Measurements from ENCODE around the gene DDAH1. TPM values are rescaled to one million over a fixed set of nuclear protein-coding genes. Genes with fewer than 3 reads are reported as not detected.
"Not testable (repeated sequence)": the region's sequence is repeated elsewhere in the genome, so short reads cannot be mapped to it uniquely, and the experiment has no call there.

The DDAH1 gene
- polyA plus RNA-seq, 1 donor from 2014 or later = 42.7 TPM

DNA sequence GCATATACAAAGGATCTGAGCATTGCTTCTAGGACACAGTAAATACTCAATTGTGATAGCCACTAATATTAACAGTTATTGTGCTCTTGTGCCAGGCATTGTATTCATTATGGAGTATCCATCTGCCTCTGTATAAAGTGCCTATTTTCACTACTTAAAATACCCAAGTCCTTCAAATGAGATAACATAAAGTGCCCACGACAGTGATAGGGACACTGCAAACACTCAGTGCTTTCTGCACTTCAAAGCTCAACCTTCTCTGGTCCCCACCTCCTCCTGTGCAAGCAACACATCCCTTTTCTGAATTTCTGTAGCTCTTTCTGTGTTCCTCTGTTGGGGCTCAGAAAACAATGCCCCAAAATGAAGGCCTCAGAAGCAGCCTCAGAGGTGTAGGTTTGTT, 6.6 kb upstream of the DDAH1 start:
- no peaks in the 10 kb centered on the region for H3K9me2 ChIP-seq (ENCODE audit: insufficient read depth, low read length)
- no peak overlapping the region for H3K9ac ChIP-seq (ENCODE audit: low read length)
- no peaks in the 10 kb centered on the region for H3K27me3 ChIP-seq (ENCODE audit: insufficient read depth, low read depth, low read length)
- TF ChIP-seq MXI1 (conservative IDR thresholded peaks at IDR 0.05; ENCODE audit: poor library complexity, severe bottlenecking) (no peak), SMC3 (conservative IDR thresholded peaks at IDR 0.05; ENCODE audit: poor library complexity) (no peak), EZH2 (IDR thresholded peaks at IDR 0.05; ENCODE audit: borderline replicate concordance, insufficient read depth, low read length, poor library complexity, severe bottlenecking) (no peak), RAD21 (conservative IDR thresholded peaks at IDR 0.05) (no peak), POLR2AphosphoS5 (IDR thresholded peaks at IDR 0.05) (no peak), EP300 (conservative IDR thresholded peaks at IDR 0.05; ENCODE audit: poor library complexity, severe bottlenecking) (no peak), TAF1 (IDR thresholded peaks at IDR 0.05; ENCODE audit: low read depth) (no peak)
- TF ChIP-seq, protein P1, sequence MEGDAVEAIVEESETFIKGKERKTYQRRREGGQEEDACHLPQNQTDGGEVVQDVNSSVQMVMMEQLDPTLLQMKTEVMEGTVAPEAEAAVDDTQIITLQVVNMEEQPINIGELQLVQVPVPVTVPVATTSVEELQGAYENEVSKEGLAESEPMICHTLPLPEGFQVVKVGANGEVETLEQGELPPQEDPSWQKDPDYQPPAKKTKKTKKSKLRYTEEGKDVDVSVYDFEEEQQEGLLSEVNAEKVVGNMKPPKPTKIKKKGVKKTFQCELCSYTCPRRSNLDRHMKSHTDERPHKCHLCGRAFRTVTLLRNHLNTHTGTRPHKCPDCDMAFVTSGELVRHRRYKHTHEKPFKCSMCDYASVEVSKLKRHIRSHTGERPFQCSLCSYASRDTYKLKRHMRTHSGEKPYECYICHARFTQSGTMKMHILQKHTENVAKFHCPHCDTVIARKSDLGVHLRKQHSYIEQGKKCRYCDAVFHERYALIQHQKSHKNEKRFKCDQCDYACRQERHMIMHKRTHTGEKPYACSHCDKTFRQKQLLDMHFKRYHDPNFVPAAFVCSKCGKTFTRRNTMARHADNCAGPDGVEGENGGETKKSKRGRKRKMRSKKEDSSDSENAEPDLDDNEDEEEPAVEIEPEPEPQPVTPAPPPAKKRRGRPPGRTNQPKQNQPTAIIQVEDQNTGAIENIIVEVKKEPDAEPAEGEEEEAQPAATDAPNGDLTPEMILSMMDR (IDR thresholded peaks at IDR 0.05; ENCODE audit: poor library complexity, severe bottlenecking) = no peak
- TF ChIP-seq, protein P2, sequence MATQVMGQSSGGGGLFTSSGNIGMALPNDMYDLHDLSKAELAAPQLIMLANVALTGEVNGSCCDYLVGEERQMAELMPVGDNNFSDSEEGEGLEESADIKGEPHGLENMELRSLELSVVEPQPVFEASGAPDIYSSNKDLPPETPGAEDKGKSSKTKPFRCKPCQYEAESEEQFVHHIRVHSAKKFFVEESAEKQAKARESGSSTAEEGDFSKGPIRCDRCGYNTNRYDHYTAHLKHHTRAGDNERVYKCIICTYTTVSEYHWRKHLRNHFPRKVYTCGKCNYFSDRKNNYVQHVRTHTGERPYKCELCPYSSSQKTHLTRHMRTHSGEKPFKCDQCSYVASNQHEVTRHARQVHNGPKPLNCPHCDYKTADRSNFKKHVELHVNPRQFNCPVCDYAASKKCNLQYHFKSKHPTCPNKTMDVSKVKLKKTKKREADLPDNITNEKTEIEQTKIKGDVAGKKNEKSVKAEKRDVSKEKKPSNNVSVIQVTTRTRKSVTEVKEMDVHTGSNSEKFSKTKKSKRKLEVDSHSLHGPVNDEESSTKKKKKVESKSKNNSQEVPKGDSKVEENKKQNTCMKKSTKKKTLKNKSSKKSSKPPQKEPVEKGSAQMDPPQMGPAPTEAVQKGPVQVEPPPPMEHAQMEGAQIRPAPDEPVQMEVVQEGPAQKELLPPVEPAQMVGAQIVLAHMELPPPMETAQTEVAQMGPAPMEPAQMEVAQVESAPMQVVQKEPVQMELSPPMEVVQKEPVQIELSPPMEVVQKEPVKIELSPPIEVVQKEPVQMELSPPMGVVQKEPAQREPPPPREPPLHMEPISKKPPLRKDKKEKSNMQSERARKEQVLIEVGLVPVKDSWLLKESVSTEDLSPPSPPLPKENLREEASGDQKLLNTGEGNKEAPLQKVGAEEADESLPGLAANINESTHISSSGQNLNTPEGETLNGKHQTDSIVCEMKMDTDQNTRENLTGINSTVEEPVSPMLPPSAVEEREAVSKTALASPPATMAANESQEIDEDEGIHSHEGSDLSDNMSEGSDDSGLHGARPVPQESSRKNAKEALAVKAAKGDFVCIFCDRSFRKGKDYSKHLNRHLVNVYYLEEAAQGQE (IDR thresholded peaks at IDR 0.05; ENCODE audit: borderline replicate concordance) = no peak
- H4K20me1 ChIP-seq (ENCODE audit: insufficient read depth) = no peaks in the 10 kb centered on the region
- no peaks in the 10 kb centered on the region for H3K79me2 ChIP-seq (replicated peaks; ENCODE audit: insufficient read depth, low read length)
- H3K4me2 ChIP-seq (ENCODE audit: low read length) = no peak overlapping the region
- no peaks in the 10 kb centered on the region for H3K36me3 ChIP-seq (ENCODE audit: insufficient read depth, low read length)
- no peak overlapping the region for H2AFZ ChIP-seq (ENCODE audit: low read depth, low read length)
- H3K4me3 ChIP-seq (ENCODE audit: low read length) = no peak overlapping the region
- no peaks in the 10 kb centered on the region for H3F3A ChIP-seq (ENCODE audit: insufficient read depth, low read length, poor library complexity, severe bottlenecking)
- H3K9me3 ChIP-seq (ENCODE audit: low read length) = no peaks in the 10 kb centered on the region
- no peak overlapping the region for H3K27ac ChIP-seq (ENCODE audit: low read length)

- H3K9me3 ChIP-seq (ENCODE audit: low read length); H3K9me2 ChIP-seq (ENCODE audit: insufficient read depth, low read length); H3K27ac ChIP-seq (ENCODE audit: low read length); H3K79me2 ChIP-seq (replicated peaks; ENCODE audit: insufficient read depth, low read length); H3K36me3 ChIP-seq (ENCODE audit: insufficient read depth, low read length); H3K4me2 ChIP-seq (ENCODE audit: low read length); H4K20me1 ChIP-seq (ENCODE audit: insufficient read depth); H3K27me3 ChIP-seq (ENCODE audit: insufficient read depth, low read depth, low read length); H3K9ac ChIP-seq (ENCODE audit: low read length); H3K4me3 ChIP-seq (ENCODE audit: low read length); H2AFZ ChIP-seq (ENCODE audit: low read depth, low read length); H3F3A ChIP-seq (ENCODE audit: insufficient read depth, low read length, poor library complexity, severe bottlenecking): not testable (repeated sequence)
Observed at GRCh38 chr1:85470130-85470529, 5.2 kb upstream of the DDAH1 start.

DNA sequence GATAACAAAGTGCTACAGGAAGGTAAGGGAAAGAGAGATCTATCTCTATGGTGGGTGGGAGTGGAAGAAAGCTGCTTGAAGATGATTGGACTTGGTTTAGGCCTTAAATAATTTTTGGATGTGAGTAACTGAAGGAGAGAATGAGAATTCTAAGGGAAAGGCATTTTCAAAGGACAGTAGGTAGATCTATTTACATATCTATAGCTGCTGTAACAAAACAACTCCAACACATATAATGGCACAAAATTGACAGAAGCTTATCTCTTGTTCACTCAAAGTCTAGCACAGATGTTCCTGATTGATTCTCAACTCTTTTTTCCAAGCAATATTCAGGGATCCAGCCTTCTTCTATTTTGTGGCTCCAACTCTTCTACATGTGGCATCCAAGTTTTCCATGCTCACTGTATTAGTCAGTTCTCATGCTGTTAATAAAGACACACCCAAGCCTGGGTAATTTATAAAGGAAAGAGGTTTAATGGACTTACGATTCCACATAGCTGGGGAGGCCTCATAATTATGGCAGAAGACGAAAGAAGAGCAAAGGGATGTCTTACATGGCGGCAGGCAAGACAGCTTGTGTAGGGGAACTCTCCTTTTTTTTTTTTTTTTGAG, 3.1 kb upstream of the DDAH1 start:
- Histone ChIP-seq H2AFZ (ENCODE audit: low read depth, low read length) (no peak overlapping the region), H3K27me3 (ENCODE audit: insufficient read depth, low read depth, low read length) (no peaks in the 10 kb centered on the region), H3K9me3 (ENCODE audit: low read length) (no peaks in the 10 kb centered on the region), H4K20me1 (ENCODE audit: insufficient read depth) (no peaks in the 10 kb centered on the region), H3K9ac (ENCODE audit: low read length) (no peak overlapping the region), H3K36me3 (ENCODE audit: insufficient read depth, low read length) (no peaks in the 10 kb centered on the region), H3F3A (ENCODE audit: insufficient read depth, low read length, poor library complexity, severe bottlenecking) (no peaks in the 10 kb centered on the region), H3K27ac (ENCODE audit: low read length) (no peak overlapping the region), H3K4me2 (ENCODE audit: low read length) (no peak overlapping the region), H3K9me2 (ENCODE audit: insufficient read depth, low read length) (no peaks in the 10 kb centered on the region), H3K79me2 (replicated peaks; ENCODE audit: insufficient read depth, low read length) (peaks cover 11% of the 10 kb centered on the region), H3K4me3 (ENCODE audit: low read length) (no peak overlapping the region)
- TF ChIP-seq EP300 (conservative IDR thresholded peaks at IDR 0.05; ENCODE audit: poor library complexity, severe bottlenecking) (no peak), SMC3 (conservative IDR thresholded peaks at IDR 0.05; ENCODE audit: poor library complexity) (no peak), POLR2AphosphoS5 (IDR thresholded peaks at IDR 0.05) (no peak), RAD21 (conservative IDR thresholded peaks at IDR 0.05) (no peak), EZH2 (IDR thresholded peaks at IDR 0.05; ENCODE audit: borderline replicate concordance, insufficient read depth, low read length, poor library complexity, severe bottlenecking) (no peak)
- TF ChIP-seq, protein P2 (IDR thresholded peaks at IDR 0.05; ENCODE audit: borderline replicate concordance) = no peak

All from neural cell (in vitro differentiated cells).